GM12873 (cell line): Measurements from ENCODE around the gene ACRBP.

ENCODE experiments used
- TF ChIP-seq, protein P1 (sequence below): IDR thresholded peaks from 2 replicates; pipeline ENCODE4 v1.5.1; 2012; ENCODE audit warnings: low read depth, mild to moderate bottlenecking, moderate library complexity, low read length, control low read depth; ENCODE audit not compliant: insufficient read depth; ENCODE audit errors: missing control alignments

Gene ACRBP

DNA sequence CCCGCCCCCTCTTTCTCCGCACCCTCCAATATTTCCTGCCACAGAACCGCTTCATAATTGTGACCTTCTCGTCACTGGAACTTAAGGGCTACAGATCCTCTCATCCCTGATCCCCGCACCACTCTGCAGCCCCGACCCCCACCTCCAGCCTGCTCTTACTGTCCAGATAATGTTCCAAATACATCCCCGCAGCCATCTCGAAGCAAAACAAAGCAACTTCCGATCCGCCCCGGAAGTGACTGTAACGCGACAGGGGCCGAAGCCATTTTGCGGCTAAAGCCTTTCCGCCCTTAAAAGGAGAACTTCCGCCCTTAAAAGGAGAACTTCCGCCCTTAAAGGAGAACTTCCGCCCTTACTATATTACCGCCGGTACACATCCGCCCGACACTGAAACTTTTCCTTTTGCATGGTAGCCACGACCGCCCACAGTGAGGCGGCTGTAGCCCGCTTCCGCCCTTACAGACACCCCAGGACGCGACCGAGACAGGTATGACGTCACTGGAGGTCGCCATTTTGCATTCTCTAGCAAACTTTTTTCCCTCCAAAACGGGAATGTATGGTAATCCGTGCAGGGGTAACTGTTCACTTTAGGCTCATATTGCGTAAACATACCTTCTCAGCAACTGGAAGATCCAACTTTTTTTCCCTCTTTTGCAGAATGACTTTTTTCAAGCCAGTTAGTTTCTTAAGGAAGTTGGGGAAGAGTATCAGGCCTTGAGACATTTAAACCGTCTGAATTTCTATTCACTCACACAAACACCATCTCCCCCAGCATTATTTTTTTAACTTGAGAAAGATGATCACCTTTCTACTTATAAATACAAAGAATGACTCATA lies 15.9 kb upstream of the ACRBP start, which contains the start of gene ING4:
Gene ING4 (minus strand): TSS at position 214 of the 837 bp plus-strand sequence. CDS start 18 bp downstream, at position 196.
- TF ChIP-seq, protein P1, sequence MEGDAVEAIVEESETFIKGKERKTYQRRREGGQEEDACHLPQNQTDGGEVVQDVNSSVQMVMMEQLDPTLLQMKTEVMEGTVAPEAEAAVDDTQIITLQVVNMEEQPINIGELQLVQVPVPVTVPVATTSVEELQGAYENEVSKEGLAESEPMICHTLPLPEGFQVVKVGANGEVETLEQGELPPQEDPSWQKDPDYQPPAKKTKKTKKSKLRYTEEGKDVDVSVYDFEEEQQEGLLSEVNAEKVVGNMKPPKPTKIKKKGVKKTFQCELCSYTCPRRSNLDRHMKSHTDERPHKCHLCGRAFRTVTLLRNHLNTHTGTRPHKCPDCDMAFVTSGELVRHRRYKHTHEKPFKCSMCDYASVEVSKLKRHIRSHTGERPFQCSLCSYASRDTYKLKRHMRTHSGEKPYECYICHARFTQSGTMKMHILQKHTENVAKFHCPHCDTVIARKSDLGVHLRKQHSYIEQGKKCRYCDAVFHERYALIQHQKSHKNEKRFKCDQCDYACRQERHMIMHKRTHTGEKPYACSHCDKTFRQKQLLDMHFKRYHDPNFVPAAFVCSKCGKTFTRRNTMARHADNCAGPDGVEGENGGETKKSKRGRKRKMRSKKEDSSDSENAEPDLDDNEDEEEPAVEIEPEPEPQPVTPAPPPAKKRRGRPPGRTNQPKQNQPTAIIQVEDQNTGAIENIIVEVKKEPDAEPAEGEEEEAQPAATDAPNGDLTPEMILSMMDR: no peak

DNA sequence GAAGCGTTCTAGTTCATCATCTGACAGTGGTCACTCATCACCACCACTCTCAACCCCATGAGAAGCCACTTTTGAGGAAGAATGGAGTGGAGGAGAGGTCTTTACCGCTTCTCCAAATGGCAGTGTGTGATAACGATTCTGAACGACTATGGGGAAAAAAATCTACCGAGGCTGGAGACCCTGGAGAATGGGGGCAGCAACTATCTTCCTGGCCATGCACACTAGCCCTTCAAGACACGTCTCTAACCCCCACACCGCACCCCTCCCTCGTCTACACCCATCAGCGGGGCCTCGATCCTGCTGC lies 15.3 kb upstream of the ACRBP start:
- TF ChIP-seq, protein P1: no peak

DNA sequence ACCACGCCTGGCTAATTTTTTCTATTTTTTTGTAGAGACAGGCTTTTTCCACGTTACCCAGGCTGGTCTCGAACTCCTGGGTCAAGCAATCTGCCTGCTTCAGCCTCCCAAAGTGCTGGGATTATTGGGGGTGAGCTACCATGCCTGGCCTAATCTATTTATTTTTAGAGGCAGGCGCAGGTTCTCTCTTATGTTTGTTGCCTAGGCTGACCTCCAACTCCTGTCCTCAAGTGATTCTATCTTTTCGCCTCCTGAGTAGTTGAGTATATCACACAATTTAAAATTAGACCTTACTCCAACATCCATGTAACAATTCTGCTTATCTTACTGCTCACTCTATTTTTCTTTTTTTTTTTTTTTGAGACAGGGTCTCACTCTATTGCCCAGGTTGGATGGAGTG lies 6.8 kb upstream of the ACRBP start:
- TF ChIP-seq, protein P1: no peak

DNA sequence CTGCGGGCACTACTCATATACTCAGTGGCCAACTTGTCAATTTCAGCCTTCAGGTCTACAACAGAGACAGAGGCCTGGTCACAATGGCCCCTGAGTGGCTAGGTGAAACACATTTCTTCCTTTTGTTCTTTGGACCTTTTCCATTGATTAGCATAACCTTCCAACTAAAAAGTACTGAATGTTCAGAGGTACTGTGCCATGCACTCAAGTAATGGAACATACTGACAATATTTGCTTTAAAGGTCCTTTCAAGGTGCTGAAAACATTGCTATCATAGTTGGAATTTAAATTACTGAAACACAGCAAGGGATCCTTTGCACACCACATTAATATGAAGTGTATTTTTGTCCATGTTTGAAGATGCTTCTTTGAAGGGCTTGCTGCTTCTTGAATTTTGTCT lies 6.1 kb upstream of the ACRBP start:
- TF ChIP-seq, protein P1: no peak

DNA sequence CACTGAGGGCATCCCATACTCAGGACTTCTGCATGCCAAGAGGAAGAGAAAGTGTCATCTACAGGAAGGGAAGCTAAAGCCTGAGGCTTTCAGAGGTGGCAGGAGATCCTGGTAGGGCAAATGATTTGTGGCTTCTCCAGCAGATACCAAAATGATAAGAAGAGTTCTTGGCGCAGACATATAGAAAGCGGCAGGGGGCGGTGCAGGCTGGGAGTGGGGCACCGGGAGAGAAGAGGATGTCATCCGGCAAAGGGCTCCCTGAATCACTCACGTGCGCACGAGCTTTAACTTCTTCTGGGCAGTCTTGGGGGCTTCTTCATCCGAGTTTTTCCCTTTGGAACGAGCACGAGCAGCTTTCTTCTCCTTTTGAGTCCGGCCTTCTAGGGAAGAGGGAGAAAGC lies 5.2 kb upstream of the ACRBP start:
- TF ChIP-seq, protein P1: no peak

DNA sequence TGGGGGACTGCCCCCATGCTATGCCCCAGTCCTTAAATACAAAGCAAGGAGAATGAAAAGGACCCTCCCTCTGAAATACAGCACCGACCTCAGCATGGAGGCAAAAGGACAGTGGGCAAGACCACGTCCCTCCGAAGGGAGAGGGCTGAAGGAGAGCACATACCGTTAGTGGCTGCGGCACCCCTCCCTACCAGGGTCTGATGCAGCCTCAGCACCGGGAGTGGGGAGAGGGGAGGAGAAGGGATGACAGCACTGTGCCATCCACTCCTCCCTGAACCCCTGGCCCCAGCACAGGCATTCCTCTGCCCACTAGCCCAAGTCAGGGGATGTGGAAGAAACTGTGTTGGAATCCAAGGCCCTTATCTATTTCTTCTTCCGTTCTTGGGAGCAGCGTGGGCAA lies 3.6 kb upstream of the ACRBP start:
- TF ChIP-seq, protein P1: no peak

DNA sequence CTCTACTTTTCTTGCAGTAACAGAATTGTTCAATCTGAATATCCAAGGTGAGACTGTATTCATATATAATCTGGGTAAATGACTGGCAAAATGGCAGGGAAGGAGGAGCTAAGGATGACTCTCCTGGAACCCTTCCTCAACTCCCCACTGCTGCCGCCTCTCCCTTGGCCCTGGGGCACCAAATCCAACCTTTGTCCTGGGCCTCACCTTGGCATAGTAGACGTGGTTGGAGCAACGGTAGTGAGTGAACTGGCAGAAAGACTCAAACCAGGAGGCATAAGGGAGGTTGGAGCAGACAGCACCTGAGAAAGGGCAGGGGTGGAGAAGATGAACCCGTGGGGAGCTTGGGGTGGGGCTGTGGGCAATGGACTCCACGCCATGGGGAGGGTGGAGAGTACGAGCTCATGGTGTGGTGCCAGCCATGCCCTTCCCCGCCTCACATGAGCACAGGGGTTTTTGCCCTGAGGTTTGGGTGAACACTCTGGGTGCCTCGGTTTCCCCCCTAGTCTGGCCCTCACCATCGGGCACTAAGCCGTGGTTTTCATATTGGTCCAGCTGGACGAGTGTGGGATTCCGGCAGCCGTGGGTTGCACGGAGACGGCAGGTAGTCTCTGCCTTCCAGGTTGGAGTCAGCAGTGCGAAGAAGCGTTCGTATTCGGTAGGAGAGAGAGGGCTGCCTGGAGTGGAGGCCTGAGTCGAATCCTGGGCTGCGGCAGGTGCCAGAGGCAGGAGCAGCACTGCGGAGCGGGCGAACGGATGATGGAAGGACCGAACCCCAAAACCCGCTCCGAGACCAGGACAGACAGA lies 753 bp downstream of the ACRBP start:
- TF ChIP-seq, protein P1: no peak
